Fibroblast of upper back skin (primary cell): Measurements from ENCODE around the gene ABCB9.
A peak's percentile ranks its signal among the peaks of the same experiment; 100 is the strongest.

Experiments
- DNase-seq: peaks from one replicate; pipeline ENCODE4 v3.0.0-alpha.2; 2013

Gene ABCB9

DNA sequence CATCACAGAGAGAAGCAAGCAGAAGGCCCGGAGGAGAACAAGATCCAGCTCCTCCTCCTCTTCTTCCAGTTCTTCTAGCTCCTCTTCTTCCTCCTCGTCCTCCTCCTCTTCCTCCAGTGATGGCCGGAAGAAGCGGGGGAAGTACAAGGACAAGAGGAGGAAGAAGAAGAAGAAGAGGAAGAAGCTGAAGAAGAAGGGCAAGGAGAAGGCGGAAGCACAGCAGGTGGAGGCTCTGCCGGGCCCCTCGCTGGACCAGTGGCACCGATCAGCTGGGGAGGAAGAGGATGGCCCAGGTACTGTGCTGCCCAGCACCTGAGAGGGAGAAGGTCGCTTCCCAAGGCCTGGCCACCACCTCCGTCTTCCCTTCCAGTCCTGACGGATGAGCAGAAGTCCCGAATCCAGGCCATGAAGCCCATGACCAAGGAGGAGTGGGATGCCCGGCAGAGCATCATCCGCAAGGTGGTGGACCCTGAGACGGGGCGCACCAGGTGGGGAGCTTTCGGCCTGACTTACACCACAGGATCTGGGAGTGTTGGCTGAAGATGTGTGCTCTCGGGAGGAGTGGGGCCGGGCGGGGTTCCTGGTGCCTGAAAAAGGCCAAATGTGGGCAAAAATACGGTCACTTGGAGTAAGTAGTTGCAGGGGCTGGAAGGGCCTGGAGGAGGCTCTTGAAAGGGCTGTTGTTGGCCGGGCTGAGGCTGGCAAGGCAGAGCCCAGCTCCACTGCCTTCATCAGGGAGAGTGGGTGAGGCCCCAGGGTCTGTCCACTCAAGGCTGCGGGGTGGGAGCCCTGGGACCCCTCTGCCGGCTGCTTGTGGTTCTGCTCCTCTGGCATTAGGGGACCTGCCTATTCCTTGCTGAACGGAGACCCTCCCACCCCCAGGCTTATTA, 15.6 kb upstream of the ABCB9 start:
- no peak for DNase-seq

DNA sequence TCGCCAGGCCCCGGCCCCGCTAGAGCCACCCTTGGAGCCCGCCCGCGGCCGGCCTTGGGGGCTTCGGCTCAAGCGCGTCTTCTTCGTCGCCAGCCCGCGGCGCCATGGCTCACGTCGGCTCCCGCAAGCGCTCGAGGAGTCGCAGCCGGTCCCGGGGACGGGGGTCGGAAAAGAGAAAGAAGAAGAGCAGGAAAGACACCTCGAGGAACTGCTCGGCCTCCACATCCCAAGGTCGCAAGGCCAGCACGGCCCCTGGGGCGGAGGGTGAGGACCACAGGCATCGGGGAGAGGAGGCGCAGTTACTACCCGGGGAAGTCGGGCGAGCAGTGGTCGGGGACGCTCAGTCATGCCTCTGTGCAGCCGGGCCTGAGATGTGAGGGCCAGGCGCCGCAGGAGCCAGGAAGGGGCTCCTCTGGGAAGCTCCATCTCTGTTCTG, 14.8 kb upstream of the ABCB9 start:
- DNase-seq = no peak

GRCh38 chr12:122980183-122981035, 14.1 kb upstream of the ABCB9 start, which contains the start of gene ARL6IP4:
ARL6IP4 (plus strand) TSS chr12:122980681; CDS start chr12:122981140, 459 bp downstream.
- peak; percentile 57 for DNase-seq

DNA sequence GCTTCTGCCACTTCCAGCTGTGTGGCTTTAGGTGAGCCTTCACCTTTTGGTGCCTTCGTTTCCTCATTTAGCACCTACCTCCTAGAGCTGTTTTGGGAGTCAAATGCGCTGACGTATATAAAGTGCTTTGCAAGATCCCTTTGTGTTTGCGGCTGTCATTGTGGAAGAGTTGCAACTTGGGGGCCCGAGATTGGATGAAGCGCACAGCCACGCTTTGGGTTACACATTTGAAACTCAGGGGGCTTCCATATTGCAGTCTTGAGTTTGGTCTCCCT, 13.6 kb upstream of the ABCB9 start:
- DNase-seq = no peak

DNA sequence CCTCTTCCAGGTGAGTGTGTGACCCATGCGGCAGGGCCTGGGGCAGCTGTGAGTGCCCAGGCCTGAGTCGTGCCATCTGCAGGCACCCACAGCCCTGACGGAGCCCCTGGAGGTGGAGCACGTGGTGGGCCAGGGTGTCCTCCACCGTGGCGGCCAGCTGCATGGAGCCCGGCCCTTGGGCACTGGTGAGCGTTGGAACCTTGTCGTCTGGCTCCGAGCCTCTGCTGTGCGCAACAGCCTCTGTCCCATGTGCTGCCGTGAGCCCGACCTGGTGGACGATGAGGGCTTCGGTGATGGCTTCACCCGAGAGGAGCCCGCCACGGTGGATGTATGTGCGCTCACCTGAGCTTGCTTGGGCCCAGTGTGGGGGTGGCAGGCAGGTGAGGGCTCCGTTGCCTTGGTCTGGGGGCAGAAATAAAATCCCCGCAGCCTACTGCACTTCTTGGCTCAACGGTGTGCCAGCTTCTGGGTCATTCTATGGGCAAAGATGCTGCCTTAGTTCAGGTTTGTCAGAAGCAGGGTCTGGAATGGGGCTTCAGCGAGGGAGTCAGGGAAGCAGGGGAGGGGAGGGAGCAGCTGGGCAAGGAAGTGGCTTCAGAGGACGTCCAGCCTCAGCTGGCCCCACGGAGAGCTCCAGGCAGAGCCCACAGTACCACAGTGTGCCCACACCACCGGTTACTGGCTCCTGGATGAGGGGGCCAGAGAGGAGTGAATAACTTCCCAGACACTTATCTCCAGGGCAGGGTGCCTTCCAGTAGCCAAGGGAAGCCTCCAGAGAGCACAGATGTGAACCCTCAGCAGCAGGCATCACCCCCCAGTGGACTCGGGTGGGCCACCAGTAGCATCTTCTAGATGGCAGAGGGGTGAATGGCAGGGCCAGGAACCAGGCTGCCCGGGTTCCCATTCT, 13.0 kb upstream of the ABCB9 start:
- no peak for DNase-seq

DNA sequence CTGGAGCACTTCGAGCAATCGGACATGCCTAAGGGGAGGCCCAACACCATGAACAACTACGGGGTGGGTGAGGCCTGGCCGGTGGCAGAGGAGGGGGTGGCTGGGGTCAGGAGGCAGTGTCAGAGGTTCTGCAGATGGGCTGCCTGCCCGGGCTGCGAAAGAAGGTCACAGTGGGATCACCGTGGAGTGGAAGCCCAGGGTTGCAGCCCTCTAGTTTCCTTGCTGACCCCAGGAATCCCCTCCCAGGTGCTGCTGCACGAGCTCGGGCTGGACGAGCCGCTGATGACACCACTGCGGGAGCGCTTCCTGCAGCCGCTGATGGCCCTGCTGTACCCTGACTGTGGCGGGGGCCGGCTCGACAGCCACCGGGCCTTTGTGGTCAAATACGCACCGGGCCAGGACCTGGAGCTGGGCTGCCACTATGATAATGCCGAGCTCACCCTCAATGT, 12.3 kb upstream of the ABCB9 start:
- DNase-seq = no peak

DNA sequence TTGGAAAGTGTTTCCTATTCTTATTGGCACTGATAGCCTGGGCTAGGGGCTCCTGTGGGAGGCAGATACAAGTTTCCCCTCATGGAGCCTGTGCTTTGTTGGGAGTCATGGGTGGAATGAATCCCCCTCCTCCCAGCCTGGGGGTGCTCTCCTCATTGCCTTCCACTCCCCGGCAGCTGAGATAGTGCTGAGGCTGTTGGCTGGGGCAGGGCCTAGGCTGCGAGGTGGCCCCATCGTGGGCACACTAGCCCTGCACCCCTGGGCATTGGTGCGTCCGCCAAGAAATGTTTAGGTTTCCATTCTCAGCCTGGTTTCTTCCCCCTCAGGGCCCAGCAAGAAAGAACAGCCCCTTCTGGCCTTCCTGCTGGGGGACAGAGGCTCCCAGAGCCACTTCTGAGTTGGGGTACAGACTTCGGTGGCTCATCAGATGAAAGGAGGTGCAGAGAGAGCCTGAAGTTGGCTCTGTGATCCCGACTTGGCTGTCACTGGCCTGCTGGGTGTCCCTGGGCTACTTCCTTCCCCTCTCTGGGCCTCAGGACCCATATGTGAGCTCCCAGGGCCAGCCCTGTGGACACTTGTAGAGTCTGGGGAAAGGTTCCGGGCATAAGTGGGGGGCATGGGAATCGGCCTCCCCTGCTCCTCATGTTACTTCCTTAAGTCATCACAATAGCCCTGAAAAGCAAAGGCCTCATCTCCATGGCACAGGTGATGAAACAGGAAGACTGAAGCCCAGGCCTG, 11.6 kb upstream of the ABCB9 start:
- no peak for DNase-seq

- DNase-seq = no peak
These were observed 10.9 kb upstream of the ABCB9 start for GRCh38 chr12:122977153-122977552.

DNA sequence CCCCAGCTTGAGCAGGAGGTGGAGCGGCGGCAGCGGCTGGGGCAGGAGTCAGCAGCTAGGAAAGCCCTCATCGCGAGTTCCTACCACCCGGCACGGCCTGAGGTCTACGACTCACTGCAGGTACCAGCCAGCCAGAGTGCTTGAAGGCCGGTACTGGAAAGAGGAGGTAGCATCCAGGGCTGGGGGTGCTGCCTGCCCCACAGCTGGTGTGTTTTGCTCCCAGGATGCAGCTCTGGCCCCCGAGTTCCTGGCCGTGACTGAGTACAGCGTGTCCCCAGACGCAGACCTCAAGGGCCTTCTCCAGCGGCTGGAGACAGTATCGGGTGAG, 10.3 kb upstream of the ABCB9 start:
- DNase-seq = no peak

- no peak for DNase-seq
These were observed 9.8 kb upstream of the ABCB9 start for GRCh38 chr12:122975790-122976647.

DNA sequence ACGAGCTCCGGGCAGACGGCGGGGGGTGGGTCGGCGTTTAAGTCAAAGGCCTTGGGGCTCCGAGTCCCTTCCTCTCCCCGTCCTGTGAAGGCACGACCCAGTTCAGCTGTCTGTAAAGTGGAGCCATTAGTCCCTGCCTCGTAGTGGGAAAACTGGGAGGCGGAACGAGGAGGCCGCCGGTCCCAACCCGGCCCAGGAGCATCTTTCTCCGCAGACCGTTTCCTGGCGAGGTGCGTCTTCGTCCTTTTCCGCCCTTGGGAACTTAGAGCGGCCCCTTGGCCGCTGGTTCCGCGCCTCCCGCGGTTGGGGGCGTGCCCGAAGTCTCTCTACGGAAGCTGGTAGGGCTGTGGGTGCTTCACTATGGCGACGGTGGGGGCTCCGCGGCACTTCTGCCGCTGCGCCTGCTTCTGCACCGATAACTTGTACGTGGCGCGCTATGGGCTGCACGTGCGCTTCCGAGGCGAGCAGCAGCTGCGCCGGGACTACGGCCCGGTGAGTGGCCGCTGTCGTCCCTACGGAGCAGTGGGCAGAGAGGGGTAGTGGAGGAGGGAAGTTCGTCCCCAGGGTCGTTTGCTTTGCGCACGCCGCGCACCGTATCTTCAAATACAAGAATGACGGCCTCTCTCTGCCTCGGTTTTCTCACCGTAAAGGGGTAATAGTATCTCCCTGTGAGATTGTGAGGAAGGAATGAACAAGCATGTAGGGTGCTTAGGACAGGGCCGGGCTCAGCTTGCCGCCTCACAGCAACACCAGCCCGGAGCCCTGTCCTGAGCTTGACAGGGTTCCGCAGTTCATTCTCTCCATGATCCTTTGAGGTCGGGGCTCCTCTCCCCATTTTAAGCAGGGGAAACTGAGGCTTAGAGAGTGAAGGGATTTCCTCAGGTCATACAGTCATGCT, 8.9 kb upstream of the ABCB9 start, which contains the start of gene OGFOD2:
Gene OGFOD2, plus strand, starts transcription at position 353 of the 898 bp plus-strand sequence. Its CDS starts 8 bp downstream, at position 361.
- peak; percentile 90 for DNase-seq

- DNase-seq = peak; percentile 98
These were observed 8.1 kb upstream of the ABCB9 start for GRCh38 chr12:122974274-122974891.

DNA sequence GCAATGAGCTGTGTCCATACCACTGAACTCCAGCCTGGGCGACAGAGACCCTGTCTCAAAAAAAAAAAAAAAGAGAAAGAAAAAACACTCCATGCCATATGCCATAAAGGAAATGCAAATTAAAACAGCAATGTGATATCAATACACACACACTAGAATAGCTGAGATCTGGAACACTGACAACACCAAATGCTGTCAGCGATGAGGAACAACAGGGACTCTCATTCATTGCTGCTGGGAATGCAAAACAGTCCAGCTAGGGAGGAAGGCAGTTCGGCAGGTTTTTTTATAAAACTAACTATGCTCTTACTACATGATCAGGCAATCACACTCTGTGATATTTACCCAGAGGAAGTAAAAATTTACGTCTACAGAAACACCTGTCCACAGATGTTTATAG, 3.4 kb upstream of the ABCB9 start:
- DNase-seq = no peak

- no peak for DNase-seq
These were observed 1.8 kb upstream of the ABCB9 start for GRCh38 chr12:122968104-122968503.

DNA sequence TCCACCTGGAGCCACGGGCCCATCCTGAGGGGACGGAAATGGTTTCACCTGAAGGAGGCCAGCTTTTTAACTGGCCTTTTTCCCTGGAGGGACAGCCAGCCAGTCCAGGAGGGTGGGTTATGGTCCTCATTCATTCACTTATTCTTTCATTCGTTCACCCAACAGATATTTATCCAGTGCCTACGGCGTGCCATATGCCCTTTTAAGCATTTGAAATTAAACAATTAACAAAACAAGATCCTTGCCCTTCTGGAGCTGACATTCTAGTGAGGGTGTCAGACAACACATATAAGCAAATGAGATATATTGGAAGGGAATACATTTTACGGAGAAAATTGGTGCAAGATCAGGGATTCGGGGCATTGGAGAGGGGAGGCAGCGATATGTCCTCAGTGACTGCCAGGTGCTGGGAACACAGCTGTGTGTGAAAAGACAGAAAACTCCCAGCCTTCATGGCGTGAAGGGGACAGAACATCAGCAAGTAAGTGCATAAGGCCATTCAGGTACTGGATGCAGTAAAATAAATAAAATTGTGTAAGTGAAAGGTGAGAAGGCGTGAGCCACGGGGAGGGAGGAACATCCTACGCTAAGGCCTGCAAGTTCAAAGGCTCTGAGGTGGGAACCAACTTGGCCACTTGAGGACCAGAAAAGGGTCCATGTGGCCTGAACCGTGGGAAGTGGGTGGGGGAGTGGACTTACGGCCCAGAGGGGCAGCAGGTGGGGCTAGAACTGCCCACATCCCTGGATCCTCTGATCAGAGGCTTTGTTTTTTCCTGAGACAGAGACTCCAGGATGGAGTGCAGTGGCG, 684 bp upstream of the ABCB9 start:
- no peak for DNase-seq

DNA sequence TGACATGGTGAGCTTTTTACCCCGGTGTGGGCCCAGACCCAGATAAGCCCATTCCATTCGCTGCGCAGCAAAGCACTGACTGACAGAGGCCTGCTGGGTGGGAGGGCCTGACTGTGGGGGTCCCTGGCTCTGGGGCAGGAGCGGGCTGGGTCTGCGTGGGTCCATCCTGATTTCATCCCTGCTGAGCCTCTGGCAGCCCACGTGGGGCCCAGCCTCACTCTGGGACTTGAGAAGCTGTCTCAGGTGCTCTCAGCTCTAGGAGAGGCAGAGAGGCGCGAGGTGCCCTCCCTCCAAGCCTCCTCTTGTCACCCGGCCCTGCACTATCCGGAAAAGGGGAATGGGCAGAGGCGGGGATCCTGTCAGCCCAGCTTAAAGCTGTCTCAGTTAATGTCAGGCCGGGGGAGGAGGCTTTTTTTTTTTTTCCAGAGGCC, 927 bp downstream of the ABCB9 start:
- no peak for DNase-seq

GRCh38 chr12:122964439-122965257, 1.6 kb downstream of the ABCB9 start:
- no peak for DNase-seq

GRCh38 chr12:122963941-122964265, 2.4 kb downstream of the ABCB9 start:
- no peak for DNase-seq
